GM18519 (cell line): ENCODE results near the gene SHC3.

Experiments
- ATAC-seq: cut with Tn5 transposase; IDR thresholded peaks from one replicate; pipeline ENCODE4 v1.9.1; 2021; ENCODE audit warnings: mild to moderate bottlenecking, moderate library complexity; ENCODE audit not compliant: unreplicated experiment, low FRiP score

The SHC3 gene

GRCh38 chr9:89008744-89009545, 169.7 kb downstream of the SHC3 start:
- ATAC-seq: no peak

GRCh38 chr9:89008055-89008743, 170.4 kb downstream of the SHC3 start:
- ATAC-seq: no peak

DNA sequence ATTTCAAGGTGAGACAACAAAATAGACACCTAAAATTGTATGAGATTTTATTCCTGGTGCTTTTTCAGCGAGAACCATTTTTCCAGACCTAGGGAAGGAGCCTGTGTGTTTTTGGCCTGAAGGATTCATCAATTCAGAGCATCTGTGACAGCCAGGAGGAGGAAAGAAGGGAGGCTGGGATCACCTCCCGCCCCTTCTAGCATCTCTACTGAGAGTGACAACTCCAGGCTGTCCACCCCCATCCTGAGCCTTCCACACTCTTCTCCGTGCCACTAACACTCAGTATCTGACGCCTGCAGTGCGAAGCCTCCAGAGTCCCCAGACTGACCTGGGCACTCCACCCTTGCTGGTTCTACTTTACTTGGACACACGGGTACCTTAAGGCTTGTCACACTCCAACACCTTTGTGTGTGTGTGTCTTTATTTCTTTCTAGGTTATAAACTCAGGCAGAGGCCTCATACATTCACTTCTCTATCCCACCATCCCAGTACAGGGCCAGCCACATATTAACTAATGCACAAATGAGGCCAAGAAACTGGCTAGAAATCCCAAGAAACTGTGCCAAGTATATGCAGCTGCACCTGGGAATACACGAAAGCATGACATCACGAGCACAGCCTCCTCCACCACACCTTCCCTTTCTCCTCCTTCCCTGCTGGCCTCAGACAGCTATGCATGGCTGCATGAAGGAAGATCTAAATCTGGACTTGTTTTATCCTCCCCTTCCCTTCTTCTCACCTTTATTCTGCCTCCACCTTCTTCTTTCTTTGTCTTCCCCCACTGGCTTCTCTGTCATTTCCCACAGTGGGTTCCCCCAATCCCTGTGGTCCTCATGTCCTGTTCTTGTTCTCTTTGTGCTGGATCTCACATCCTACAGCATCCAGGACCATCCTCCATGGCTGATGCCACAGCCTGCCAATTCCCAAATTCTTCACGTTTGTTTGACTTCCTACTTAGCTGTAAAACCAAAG, 171.3 kb downstream of the SHC3 start:
- no peak for ATAC-seq

GRCh38 chr9:89006267-89006666, 172.4 kb downstream of the SHC3 start:
- ATAC-seq: no peak

DNA sequence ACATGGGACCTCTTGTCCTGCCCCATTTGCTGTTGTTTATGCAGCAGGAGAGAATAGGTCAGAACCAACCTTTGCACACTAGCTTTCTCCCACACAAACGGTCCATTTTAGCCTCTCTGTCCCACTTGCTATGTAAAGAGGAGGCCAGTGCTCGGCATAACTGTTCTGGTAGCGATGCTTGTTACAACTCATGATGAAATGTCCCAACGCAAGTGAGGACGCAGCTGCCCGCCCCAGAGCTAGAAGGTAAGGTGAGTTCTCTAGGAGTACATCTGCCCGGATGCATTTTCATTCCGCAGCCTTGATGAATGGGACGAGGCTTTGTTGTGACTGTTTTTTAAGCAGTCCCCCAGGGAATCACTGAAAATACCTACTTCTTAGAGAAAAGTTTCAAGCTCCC, 173.3 kb downstream of the SHC3 start:
- no peak for ATAC-seq

GRCh38 chr9:89002987-89003386, 175.6 kb downstream of the SHC3 start:
- ATAC-seq: no peak

GRCh38 chr9:89001917-89002540, 176.6 kb downstream of the SHC3 start:
- no peak for ATAC-seq

DNA sequence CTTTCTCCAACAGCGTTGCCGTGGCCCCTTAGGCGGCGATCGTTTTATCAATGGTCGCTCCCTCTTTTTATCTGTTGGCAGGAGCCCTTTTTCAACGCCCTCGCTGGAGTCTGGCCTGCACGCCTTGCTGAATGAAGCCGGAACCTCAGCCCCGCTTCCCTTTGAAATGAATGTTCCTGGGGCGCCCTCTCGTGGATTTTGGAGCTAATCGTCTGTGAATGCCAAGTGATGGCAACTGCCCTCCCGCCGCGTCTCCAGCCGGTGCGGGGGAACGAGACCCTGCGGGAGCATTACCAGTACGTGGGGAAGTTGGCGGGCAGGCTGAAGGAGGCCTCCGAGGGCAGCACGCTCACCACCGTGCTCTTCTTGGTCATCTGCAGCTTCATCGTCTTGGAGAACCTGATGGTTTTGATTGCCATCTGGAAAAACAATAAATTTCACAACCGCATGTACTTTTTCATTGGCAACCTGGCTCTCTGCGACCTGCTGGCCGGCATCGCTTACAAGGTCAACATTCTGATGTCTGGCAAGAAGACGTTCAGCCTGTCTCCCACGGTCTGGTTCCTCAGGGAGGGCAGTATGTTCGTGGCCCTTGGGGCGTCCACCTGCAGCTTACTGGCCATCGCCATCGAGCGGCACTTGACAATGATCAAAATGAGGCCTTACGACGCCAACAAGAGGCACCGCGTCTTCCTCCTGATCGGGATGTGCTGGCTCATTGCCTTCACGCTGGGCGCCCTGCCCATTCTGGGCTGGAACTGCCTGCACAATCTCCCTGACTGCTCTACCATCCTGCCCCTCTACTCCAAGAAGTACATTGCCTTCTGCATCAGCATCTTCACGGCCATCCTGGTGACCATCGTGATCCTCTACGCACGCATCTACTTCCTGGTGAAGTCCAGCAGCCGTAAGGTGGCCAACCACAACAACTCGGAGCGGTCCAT, 177.4 kb downstream of the SHC3 start:
- ATAC-seq: no peak

DNA sequence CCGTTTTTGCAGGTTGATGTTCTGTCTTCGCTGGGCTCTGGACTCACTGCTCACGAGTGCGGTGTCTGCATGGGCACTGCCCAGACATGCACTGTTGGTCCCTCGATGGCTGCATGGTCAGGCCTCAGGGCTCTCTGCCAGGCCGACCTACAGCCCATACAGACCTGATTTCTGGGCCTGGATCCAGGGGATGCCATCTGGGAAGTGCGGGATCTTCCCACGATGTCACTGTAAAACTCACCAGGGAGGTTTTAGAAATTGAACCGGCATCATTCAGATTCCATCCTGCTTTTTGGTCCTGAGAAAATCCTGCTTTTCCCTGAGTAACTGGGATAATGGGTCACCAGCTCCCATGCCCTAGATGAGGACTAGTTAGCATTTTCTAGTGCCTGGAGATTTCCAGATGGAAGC, 178.2 kb downstream of the SHC3 start:
- no peak for ATAC-seq

GRCh38 chr9:88998911-88999310, 179.7 kb downstream of the SHC3 start:
- no peak for ATAC-seq

- ATAC-seq: no peak
These were observed 180.1 kb downstream of the SHC3 start for GRCh38 chr9:88998503-88998902.

GRCh38 chr9:88997646-88998045, 181.0 kb downstream of the SHC3 start:
- ATAC-seq: no peak

DNA sequence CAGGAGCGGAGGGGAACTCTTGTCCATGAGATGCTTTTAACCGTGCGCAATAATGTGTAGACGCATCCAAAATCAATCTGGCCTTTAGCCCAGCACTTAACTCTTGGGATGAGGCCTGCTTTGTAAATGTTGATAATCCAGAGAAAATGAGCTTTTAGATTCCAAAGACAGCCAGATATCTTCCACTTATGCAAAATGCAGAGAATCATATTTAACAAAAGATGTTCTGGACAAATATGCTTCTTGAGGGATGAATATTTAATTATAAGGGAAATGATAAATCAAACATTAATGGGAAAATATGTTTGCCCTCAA, 181.7 kb downstream of the SHC3 start:
- no peak for ATAC-seq

- ATAC-seq: no peak
These were observed 182.3 kb downstream of the SHC3 start for GRCh38 chr9:88996046-88996920.

GRCh38 chr9:88995627-88996026, 183.0 kb downstream of the SHC3 start:
- no peak for ATAC-seq

- ATAC-seq: no peak
These were observed 183.4 kb downstream of the SHC3 start for GRCh38 chr9:88995200-88995577.

- ATAC-seq: no peak
These were observed 184.0 kb downstream of the SHC3 start for GRCh38 chr9:88994469-88995199.

DNA sequence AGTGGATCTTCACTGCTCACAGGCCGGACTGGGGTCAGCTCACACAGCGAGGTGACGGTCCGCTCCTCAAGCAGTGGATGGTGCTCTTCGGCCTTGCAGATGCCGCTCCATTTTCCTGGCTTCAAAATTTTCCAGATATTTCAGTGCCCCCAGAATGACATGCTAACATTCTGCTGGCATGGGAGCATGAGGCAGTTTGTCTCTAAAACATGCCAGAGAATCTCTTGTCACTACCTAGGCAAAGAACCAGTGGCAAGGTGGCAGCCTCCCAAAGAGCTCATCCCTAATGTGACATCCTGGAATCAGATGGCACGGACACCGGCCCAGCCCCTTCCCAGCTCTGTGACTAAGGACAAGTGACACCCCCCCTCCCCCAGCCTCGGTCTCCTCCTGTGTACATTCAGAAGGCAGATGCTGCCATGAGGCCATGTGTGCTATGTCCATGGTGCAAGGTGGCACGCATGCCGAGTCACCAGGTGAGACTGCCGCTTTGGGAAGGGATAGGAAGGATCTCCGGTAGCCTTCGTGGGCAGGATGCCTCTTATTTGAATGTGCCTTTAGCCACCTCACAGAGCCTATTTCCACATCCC, 184.7 kb downstream of the SHC3 start:
- ATAC-seq: no peak
